ENCODE results near the gene ANXA11.

The ANXA11 gene

DNA sequence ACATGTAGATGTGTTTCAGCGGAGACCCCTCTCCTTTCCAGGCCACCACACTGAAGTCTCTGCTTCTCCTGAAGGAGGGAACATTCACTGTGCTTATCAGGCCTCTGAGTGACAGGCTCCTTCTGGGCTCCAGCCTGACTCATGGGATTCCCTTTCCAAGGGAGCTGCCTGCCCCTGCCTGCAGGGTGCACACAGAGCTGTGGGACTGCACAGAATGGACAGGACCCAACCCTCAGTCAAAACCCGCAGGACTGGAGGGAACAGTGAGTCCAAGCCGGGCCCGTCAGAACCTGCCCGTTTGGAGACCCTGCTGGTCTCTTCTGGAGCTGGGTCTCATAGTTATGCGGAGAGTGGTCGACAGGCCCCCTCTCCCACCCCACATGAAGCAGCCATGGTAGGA is 40.2 kb downstream of the ANXA11 start:
- no peak for DNase-seq

- no peak for DNase-seq
Observed at GRCh38 chr10:80164596-80164995, 40.7 kb downstream of the ANXA11 start.

DNA sequence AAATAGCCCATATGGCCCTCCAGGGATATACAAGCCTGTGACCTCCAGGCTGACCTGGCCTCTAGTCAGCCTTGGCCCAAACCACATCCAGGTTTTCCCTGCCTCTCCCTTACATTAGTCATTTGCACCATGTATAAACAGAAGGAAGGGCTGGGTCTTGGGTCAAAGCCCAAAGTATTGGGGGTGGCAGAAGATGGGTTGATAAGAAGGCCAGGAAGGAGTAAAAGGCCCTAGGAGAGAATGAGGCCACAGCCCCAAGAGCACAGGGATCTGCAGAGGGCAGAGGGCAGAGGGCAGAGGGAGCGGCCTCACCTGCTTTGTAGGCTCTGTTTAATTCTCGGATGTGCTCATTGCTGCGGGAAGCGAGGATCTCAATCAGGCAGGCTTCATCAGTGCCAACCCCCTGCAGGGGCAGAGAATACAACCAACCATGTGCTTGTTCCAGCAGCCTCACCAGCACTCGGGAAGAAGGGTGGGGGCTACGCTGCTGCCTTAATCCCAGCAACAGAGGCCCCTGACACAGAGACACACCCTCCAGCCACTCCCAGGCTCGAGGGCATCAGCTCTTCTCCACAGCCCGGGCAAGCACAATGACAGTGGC is 41.5 kb downstream of the ANXA11 start:
- DNase-seq, result no peak

- DNase-seq, result peak; percentile 32
Observed at GRCh38 chr10:80161321-80162083, 43.8 kb downstream of the ANXA11 start.

GRCh38 chr10:80160361-80161320 is 44.7 kb downstream of the ANXA11 start:
- no peak for DNase-seq

GRCh38 chr10:80159166-80159873 is 46.0 kb downstream of the ANXA11 start:
- no peak for DNase-seq

GRCh38 chr10:80158598-80159127 is 46.7 kb downstream of the ANXA11 start:
- DNase-seq, result no peak

GRCh38 chr10:80158126-80158525 is 47.2 kb downstream of the ANXA11 start:
- no peak for DNase-seq

DNA sequence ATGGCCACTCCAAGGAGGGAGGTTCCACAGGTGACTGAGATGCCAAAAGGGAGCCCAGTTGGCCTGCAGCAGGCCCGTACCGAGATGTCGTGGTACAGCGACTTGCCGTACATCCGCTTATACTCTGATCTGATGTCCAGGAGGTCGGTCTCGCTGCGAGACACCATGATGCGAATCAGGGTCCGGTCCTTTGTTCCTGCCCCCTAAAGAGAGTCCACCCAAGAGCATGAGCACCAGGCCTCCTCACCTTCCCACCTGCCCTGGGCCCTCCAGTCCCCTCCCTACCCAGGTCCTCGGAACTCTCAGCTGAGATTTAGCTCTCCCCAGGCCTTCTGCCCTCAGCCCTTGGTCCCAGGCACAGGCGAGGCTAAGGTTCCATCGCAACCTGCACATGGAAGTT is 47.8 kb downstream of the ANXA11 start:
- no peak for DNase-seq

- DNase-seq, result no peak
Observed at GRCh38 chr10:80156216-80156615, 49.1 kb downstream of the ANXA11 start.

- DNase-seq, result no peak
Observed at GRCh38 chr10:80155696-80156215, 49.6 kb downstream of the ANXA11 start.

DNA sequence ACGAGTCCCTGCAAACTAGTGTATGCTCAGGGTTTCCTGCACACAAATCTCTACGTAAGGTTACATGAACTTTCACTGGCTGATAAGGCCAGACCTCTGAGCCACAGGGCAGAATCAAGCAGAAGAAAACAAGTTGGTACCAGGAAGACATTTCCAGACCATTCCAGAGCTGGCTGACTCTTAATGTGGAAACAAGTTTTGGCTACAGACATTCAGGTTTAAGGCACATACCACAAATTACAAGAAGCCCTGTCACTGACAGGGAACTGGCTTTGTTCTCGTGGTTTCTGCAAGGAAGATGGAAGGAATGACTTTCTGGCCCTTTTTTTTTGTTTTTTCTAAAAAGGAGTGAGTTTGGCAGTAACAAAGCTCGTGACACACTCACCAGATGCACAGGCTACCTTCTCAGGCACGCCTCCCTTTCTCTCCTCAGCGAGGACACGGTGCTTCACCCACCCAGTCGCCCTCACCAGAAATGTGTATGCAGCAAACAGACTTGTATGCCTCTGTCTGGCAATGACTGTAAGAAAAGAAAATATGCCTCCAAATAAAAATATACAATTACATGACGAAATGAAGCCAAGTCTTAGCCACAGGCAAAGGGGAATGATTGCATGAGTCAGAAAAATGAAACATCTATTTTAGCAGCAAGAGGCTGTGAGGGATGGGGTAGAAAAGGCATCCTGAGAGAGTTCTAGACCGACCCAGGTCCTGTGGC is 50.2 kb downstream of the ANXA11 start:
- DNase-seq, result no peak

GRCh38 chr10:80154626-80154977 is 50.7 kb downstream of the ANXA11 start:
- DNase-seq, result no peak

DNA sequence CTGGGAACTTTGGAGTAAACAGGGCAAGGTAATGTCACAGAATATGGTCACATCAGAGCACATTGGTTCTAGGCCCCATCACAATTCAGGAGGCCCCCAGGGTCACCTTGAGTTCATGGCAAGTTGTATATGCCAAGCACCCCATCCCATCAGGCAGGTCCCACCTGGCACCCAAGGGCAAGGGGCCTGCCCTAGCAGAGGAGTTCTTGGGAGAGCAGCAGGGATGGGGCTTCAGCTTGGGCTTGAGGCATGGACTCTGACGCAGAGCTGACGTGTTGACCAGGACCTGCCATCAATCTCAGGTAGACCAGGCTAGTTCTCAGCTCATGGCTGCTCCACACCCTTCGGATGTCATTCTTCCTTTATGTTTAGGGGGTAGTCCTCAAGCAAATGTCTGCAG is 51.9 kb downstream of the ANXA11 start:
- DNase-seq, result no peak

DNA sequence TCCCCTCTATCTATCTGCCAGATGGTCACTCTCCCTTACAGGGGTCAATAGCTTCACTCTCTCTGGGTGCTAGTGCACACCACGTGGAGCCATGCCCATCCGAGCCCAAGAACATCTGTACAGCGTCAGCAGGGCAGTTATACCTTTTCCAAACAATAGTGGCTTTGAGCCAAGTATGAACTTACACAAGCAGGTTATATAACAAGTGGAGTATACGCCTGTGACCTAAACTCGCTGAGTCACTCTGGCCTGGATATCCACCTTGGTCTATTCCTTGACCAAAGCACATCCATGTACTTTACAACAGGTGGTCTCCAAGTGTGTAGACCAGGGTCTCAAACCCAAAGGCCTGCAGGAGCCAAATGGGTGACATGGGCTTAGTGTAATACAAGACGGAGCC is 52.5 kb downstream of the ANXA11 start:
- no peak for DNase-seq

GRCh38 chr10:80150172-80150571 is 55.2 kb downstream of the ANXA11 start:
- no peak for DNase-seq

GRCh38 chr10:80149123-80149522 is 56.2 kb downstream of the ANXA11 start:
- DNase-seq, result no peak

DNA sequence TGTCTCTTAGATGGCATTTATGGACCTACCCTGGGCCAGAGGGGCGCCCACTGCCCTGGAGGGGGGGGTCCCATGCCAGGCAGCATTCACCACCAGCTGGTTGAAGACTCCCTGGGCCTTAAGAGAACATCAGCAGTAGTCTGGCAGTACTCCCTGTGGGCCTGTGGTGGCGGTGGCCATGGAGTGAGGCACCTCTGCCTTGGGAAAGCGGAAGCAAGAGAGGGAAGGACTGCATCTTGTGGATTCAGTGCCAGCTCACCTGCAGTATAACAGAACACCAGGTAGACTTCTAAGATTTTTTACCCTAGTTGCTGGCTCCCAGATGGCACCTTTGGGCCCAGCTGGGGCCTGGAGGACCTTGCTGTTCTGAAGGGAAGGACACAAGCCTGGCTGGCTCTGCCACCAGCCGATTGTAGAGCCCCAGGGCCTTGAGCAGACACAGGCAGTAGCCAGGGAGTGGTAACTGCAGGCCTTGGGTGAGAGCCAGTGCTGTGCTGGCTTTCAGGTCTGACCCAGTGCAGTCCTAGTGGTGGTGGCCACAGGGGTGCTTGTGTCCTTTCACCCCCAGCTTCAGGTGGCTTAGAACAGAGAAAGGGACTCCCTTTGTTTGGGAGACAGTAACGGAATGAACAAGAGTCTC is 57.1 kb downstream of the ANXA11 start:
- DNase-seq, result no peak

GRCh38 chr10:80146918-80147317 is 58.4 kb downstream of the ANXA11 start:
- DNase-seq, result no peak

- DNase-seq, result peak; percentile 12
Observed at GRCh38 chr10:80145406-80146308, 59.7 kb downstream of the ANXA11 start.
